ENCODE measurements around the gene SPPL2A. TPM values are rescaled to one million over a fixed set of nuclear protein-coding genes. Genes with fewer than 3 reads are reported as not detected.

SPPL2A gene
- total RNA-seq, 1 experiment from 2014 or later: 64.4 TPM

DNA sequence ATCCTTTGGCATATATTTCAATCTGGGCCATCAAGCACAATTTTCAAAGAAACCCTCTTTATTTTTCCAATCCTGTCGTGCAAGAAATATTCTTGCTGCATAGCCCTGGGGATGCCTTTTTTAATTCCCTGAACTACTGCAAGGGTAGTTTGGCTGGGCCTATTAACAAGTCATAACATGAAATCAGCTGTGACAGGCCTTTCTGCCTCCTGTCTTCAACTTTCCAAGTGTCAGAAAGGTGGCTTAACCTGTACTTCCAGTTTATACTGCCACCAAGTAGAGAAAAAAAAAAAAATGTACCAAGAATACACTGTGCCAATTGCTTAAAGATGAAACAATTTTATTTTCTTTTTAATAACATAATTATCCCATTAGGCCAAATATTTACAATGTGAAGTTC, 32.4 kb upstream of the SPPL2A start:
- TF ChIP-seq CTCF (conservative IDR thresholded peaks at IDR 0.05): no peak
- H3K9me3 ChIP-seq (ENCODE audit: control insufficient read depth, low read depth, low read length): no peaks in the 10 kb centered on the region
- no peaks in the 10 kb centered on the region for H3K4me1 ChIP-seq (ENCODE audit: insufficient read depth, low read length)
- H3K14ac ChIP-seq (ENCODE audit: insufficient read depth, low read length): no peak overlapping the region
- H3K27ac Mint-ChIP-seq: peak overlapping the region in 1 of 3 experiments; percentile 35; a peak in 1 of 7 replicates
- H3K27ac ChIP-seq (ENCODE audit: insufficient read length, low read depth, low read length): no peak overlapping the region
- no peak overlapping the region for H4K91ac ChIP-seq (ENCODE audit: insufficient read length, low read depth, low read length)
- no peak for DNase-seq
- no peak overlapping the region for H4K5ac ChIP-seq (ENCODE audit: insufficient read length, low read depth, low read length)
- no peak overlapping the region for H2BK15ac ChIP-seq (ENCODE audit: low read depth, low read length)
- no peaks in the 10 kb centered on the region for H3K36me3 Mint-ChIP-seq (ENCODE audit: insufficient read depth in 1 of 3, low read depth in 3 of 3)
- H3K23me2 ChIP-seq (ENCODE audit: insufficient read length, low read depth, low read length, poor library complexity, severe bottlenecking): no peaks in the 10 kb centered on the region
- H3K9me3 Mint-ChIP-seq: no peaks in the 10 kb centered on the region
- H3T11ph ChIP-seq (ENCODE audit: low read length): no peak overlapping the region
- no peak overlapping the region for H3K23ac ChIP-seq (ENCODE audit: insufficient read length, low read depth, low read length)
- no peak overlapping the region for H4K8ac ChIP-seq (replicated peaks; ENCODE audit: insufficient read length, low read depth, low read length)
- no peaks in the 10 kb centered on the region for H4K20me1 ChIP-seq (ENCODE audit: control insufficient read depth, insufficient read depth, insufficient read length)
- no peak overlapping the region for H2AFZ ChIP-seq (ENCODE audit: low read length)
- no peak overlapping the region for H3K18ac ChIP-seq (ENCODE audit: insufficient read length, low read depth, low read length)
- no peaks in the 10 kb centered on the region for H3K27me3 ChIP-seq (ENCODE audit: insufficient read depth, low read length)
- H2BK20ac ChIP-seq (ENCODE audit: low read depth, low read length, poor library complexity, severe bottlenecking): no peak overlapping the region
- no peak overlapping the region for H2BK5ac ChIP-seq (ENCODE audit: insufficient read length, low read length)
- no peaks in the 10 kb centered on the region for H3K79me1 ChIP-seq (ENCODE audit: insufficient read depth, low read depth, low read length, poor library complexity, severe bottlenecking)
- H3K27me3 Mint-ChIP-seq (ENCODE audit: low read depth): no peaks in the 10 kb centered on the region; the same call in none of the 2 replicates
- H3K4me1 Mint-ChIP-seq: peaks cover 0 to 2% of the 10 kb centered on the region in 2 experiments; a peak in 2 of 4 replicates
- no peak overlapping the region for H3K4me3 Mint-ChIP-seq
- H3K4me2 ChIP-seq (ENCODE audit: insufficient read depth, insufficient read length, low read length): no peak overlapping the region
- no peak overlapping the region for H2AK5ac ChIP-seq (ENCODE audit: insufficient read length, low read length)
- H2BK12ac ChIP-seq (ENCODE audit: insufficient read length, low read depth, low read length): no peak overlapping the region
- no CpG with 5 or more reads among the region's 1 CpG for WGBS (ENCODE audit: extremely low coverage, insufficient read length, low lambda C conversion rate)
- H2BK120ac ChIP-seq (ENCODE audit: low read depth, low read length, poor library complexity, severe bottlenecking): no peak overlapping the region
- no peak overlapping the region for H3K56ac ChIP-seq (ENCODE audit: insufficient read length, low read depth, low read length)
- no peak overlapping the region for H3K9ac ChIP-seq (ENCODE audit: extremely low read depth, insufficient read length, low read length)
- no peaks in the 10 kb centered on the region for H3K79me2 ChIP-seq (ENCODE audit: insufficient read depth, low read length)
- H3K4ac ChIP-seq (ENCODE audit: low read depth, low read length): no peak overlapping the region
